ENCODE results near the gene DIO3. TPM values are rescaled to one million over a fixed set of nuclear protein-coding genes. Genes with fewer than 3 reads are reported as not detected.

The DIO3 gene
- total RNA-seq, 1 experiment from 2014 or later, result not detected

DNA sequence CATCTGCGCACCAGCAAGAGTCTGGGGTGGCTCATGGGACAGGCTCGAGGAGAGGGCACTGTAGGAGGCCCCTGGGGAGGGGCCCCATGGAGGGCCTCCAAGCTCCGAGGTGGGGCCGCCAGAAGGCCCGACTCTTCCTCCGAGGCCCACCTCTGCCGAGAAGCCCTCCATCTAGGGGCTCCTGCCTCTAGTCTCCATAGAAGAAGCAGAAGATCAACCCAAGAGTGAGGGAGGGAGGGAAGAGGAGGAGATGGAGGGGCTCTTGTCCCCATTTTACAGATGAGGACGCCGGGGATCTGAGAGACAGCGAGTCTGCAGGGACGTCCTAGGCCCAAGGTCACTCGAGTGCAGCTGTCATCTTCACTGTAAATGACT lies 41.2 kb downstream of the DIO3 start:
- H3K4me2 ChIP-seq (ENCODE audit: insufficient read depth, insufficient read length, low read length), result no peak overlapping the region
- H4K91ac ChIP-seq (ENCODE audit: insufficient read length, low read depth, low read length), result no peak overlapping the region
- H2AFZ ChIP-seq (ENCODE audit: low read length), result no peak overlapping the region
- H3K27ac ChIP-seq (ENCODE audit: insufficient read length, low read depth, low read length), result no peak overlapping the region
- H3K27me3 Mint-ChIP-seq (ENCODE audit: low read depth), result peaks cover 32% of the 10 kb centered on the region
- H3T11ph ChIP-seq (ENCODE audit: low read length), result no peak overlapping the region
- no peaks in the 10 kb centered on the region for H3K79me1 ChIP-seq (ENCODE audit: insufficient read depth, low read depth, low read length, poor library complexity, severe bottlenecking)
- H3K79me2 ChIP-seq (ENCODE audit: insufficient read depth, low read length), result no peaks in the 10 kb centered on the region
- H3K9me3 ChIP-seq (ENCODE audit: control insufficient read depth, low read depth, low read length), result no peaks in the 10 kb centered on the region
- H2BK5ac ChIP-seq (ENCODE audit: insufficient read length, low read length), result no peak overlapping the region
- H4K20me1 ChIP-seq (ENCODE audit: control insufficient read depth, insufficient read depth, insufficient read length), result no peaks in the 10 kb centered on the region
- no peaks in the 10 kb centered on the region for H3K23me2 ChIP-seq (ENCODE audit: insufficient read length, low read depth, low read length, poor library complexity, severe bottlenecking)
- no peak overlapping the region for H3K4me3 Mint-ChIP-seq
- H3K9ac ChIP-seq (ENCODE audit: extremely low read depth, insufficient read length, low read length), result no peak overlapping the region
- H4K5ac ChIP-seq (ENCODE audit: insufficient read length, low read depth, low read length), result no peak overlapping the region
- no CpG with 5 or more reads among the region's 12 CpGs for WGBS (ENCODE audit: extremely low coverage, insufficient read length, low lambda C conversion rate)
- DNase-seq, result no peak
- H3K27me3 ChIP-seq (ENCODE audit: insufficient read depth, low read length), result no peaks in the 10 kb centered on the region
- H3K4me1 Mint-ChIP-seq, result no peaks in the 10 kb centered on the region
- H2BK120ac ChIP-seq (ENCODE audit: low read depth, low read length, poor library complexity, severe bottlenecking), result no peak overlapping the region
- no peak overlapping the region for H3K14ac ChIP-seq (ENCODE audit: insufficient read depth, low read length)
- no peak overlapping the region for H3K27ac Mint-ChIP-seq
- no peak overlapping the region for H2BK12ac ChIP-seq (ENCODE audit: insufficient read length, low read depth, low read length)
- peaks cover 9 to 10% of the 10 kb centered on the region in 2 experiments for H3K9me3 Mint-ChIP-seq
- H3K18ac ChIP-seq (ENCODE audit: insufficient read length, low read depth, low read length), result no peak overlapping the region
- no peak overlapping the region for H2BK20ac ChIP-seq (ENCODE audit: low read depth, low read length, poor library complexity, severe bottlenecking)
- no peaks in the 10 kb centered on the region for H3K4me1 ChIP-seq (ENCODE audit: insufficient read depth, low read length)
- H3K23ac ChIP-seq (ENCODE audit: insufficient read length, low read depth, low read length), result no peak overlapping the region
- H4K8ac ChIP-seq (replicated peaks; ENCODE audit: insufficient read length, low read depth, low read length), result no peak overlapping the region
- no peak overlapping the region for H2BK15ac ChIP-seq (ENCODE audit: low read depth, low read length)
- H3K36me3 Mint-ChIP-seq (ENCODE audit: insufficient read depth in 1 of 3, low read depth in 3 of 3), result no peaks in the 10 kb centered on the region; a peak in 1 of 7 replicates
- no peak overlapping the region for H2AK5ac ChIP-seq (ENCODE audit: insufficient read length, low read length)
- no peak overlapping the region for H3K56ac ChIP-seq (ENCODE audit: insufficient read length, low read depth, low read length)
- no peak overlapping the region for H3K4ac ChIP-seq (ENCODE audit: low read depth, low read length)
- TF ChIP-seq, protein P1, sequence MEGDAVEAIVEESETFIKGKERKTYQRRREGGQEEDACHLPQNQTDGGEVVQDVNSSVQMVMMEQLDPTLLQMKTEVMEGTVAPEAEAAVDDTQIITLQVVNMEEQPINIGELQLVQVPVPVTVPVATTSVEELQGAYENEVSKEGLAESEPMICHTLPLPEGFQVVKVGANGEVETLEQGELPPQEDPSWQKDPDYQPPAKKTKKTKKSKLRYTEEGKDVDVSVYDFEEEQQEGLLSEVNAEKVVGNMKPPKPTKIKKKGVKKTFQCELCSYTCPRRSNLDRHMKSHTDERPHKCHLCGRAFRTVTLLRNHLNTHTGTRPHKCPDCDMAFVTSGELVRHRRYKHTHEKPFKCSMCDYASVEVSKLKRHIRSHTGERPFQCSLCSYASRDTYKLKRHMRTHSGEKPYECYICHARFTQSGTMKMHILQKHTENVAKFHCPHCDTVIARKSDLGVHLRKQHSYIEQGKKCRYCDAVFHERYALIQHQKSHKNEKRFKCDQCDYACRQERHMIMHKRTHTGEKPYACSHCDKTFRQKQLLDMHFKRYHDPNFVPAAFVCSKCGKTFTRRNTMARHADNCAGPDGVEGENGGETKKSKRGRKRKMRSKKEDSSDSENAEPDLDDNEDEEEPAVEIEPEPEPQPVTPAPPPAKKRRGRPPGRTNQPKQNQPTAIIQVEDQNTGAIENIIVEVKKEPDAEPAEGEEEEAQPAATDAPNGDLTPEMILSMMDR (conservative IDR thresholded peaks at IDR 0.05), result no peak

Measured in H9 (cell line).